AG09309 (cell line): ENCODE data around the gene KLHL10.
"Not testable (repeated sequence)": the region's sequence is repeated elsewhere in the genome, so short reads cannot be mapped to it uniquely, and the experiment has no call there.

Source experiments
- DNase-seq: peaks from one replicate; pipeline ENCODE4 v3.0.0-alpha.2; 2010; ENCODE audit warnings: low read depth
- H3K4me3 ChIP-seq: 2 replicates; pipeline ENCODE4 v1.5.1; 2011; ENCODE audit warnings: mild to moderate bottlenecking, low read depth, low read length, moderate library complexity; ENCODE audit not compliant: control insufficient read depth
- TF ChIP-seq, protein P1 (sequence below): IDR thresholded peaks from 2 replicates; pipeline ENCODE4 v1.5.1; 2011; ENCODE audit warnings: mild to moderate bottlenecking, low read depth, low read length, inconsistent platforms; ENCODE audit not compliant: insufficient read depth, control insufficient read depth; ENCODE audit errors: missing control alignments

The KLHL10 gene

GRCh38 chr17:41873559-41874292, 36.1 kb downstream of the KLHL10 start:
- TF ChIP-seq, protein P1, sequence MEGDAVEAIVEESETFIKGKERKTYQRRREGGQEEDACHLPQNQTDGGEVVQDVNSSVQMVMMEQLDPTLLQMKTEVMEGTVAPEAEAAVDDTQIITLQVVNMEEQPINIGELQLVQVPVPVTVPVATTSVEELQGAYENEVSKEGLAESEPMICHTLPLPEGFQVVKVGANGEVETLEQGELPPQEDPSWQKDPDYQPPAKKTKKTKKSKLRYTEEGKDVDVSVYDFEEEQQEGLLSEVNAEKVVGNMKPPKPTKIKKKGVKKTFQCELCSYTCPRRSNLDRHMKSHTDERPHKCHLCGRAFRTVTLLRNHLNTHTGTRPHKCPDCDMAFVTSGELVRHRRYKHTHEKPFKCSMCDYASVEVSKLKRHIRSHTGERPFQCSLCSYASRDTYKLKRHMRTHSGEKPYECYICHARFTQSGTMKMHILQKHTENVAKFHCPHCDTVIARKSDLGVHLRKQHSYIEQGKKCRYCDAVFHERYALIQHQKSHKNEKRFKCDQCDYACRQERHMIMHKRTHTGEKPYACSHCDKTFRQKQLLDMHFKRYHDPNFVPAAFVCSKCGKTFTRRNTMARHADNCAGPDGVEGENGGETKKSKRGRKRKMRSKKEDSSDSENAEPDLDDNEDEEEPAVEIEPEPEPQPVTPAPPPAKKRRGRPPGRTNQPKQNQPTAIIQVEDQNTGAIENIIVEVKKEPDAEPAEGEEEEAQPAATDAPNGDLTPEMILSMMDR: no peak
- DNase-seq: peak; percentile 3
- no peak overlapping the region for H3K4me3 ChIP-seq

- DNase-seq, H3K4me3 ChIP-seq: not testable (repeated sequence)
Measured at GRCh38 chr17:41874293-41874670, 36.7 kb downstream of the KLHL10 start.

- H3K4me3 ChIP-seq: no peak overlapping the region
- DNase-seq: no peak
- TF ChIP-seq, protein P1: no peak
Measured at GRCh38 chr17:41880130-41880529, 42.5 kb downstream of the KLHL10 start.

- H3K4me3 ChIP-seq: no peak overlapping the region
- TF ChIP-seq, protein P1: no peak
- DNase-seq: no peak
Measured at GRCh38 chr17:41882756-41883155, 45.1 kb downstream of the KLHL10 start.

DNA sequence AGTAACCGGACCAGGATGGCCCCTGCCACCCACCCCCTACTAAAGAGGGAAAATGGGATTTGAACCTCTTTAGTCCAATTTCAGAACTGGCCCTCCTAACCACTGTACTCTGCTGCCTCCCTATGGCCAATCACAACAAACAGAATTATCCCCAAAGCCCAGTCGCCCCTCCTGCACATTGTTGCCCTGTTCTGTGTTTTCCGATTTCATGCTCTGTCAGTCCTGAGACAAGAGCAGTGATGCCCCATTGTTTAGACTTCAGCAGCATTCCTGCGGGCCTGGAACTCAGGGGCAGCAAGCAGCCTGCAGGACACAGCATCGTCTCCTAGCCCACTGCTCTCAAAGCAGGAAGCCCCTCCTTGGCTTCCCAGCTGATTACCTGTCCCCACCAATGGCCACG, 48.1 kb downstream of the KLHL10 start:
- TF ChIP-seq, protein P1: peak; percentile 19
- H3K4me3 ChIP-seq: no peak overlapping the region
- no peak for DNase-seq

DNA sequence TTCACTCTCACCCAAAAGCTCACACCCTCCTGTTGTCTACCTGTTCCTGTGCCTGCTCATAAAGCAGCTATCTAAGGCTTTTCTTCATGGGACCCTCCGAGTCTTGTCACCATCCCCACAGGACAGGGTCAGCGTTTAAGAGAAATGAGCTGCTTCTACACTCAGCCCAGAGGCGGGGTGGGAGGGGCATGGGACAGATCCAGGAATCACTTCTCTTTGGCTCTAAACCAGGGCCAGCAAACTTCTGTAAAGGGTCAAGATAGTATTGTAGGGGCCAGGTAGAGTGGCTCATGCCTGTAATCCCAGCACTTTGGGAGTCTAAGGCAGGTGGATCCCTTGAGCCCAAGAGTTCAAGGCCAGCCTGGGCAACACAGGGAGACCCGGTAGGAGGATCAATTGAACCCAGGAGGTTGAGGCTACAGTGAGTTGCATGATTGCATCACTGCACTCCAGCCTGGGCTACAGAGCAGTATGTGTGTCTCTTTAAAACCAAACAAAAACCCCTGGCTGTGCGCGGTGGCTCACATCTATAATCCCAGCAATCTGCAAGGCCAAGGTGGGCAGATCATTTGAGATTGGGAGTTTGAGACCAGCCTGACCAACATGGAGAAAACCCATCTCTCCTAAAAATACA, 50.8 kb downstream of the KLHL10 start:
- no peak for DNase-seq
- no peak overlapping the region for H3K4me3 ChIP-seq
- TF ChIP-seq, protein P1: no peak
